ENCODE measurements around the gene SMTNL2. TPM values are rescaled to one million over a fixed set of nuclear protein-coding genes. Genes with fewer than 3 reads are reported as not detected.

The SMTNL2 gene
- total and polyA plus RNA-seq, 9 of the 15 experiments (the other 6 are each of a cell fraction or from before 2014, with no cell fraction given), result not detected

DNA sequence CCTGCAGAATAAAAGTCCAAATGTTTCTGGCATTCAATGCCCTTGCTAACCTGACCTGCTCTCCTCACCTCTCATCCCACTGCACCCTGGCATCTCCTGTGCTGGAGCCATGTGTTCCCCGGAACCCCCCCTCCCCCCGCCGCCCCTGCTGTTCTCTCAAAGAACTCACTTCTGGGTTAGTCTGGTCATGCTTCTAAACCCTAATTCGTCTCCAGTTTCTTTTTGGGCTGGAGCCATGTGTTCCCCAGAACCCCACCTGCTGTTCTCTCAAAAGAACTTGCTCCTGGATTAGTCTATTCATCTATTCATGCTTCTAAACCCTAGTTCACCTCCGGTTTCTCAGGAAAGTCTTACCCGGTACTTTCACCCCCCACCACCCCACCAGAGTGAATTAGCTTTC is 58.0 kb downstream of the SMTNL2 start (continued):
- TF ChIP-seq, protein P1, sequence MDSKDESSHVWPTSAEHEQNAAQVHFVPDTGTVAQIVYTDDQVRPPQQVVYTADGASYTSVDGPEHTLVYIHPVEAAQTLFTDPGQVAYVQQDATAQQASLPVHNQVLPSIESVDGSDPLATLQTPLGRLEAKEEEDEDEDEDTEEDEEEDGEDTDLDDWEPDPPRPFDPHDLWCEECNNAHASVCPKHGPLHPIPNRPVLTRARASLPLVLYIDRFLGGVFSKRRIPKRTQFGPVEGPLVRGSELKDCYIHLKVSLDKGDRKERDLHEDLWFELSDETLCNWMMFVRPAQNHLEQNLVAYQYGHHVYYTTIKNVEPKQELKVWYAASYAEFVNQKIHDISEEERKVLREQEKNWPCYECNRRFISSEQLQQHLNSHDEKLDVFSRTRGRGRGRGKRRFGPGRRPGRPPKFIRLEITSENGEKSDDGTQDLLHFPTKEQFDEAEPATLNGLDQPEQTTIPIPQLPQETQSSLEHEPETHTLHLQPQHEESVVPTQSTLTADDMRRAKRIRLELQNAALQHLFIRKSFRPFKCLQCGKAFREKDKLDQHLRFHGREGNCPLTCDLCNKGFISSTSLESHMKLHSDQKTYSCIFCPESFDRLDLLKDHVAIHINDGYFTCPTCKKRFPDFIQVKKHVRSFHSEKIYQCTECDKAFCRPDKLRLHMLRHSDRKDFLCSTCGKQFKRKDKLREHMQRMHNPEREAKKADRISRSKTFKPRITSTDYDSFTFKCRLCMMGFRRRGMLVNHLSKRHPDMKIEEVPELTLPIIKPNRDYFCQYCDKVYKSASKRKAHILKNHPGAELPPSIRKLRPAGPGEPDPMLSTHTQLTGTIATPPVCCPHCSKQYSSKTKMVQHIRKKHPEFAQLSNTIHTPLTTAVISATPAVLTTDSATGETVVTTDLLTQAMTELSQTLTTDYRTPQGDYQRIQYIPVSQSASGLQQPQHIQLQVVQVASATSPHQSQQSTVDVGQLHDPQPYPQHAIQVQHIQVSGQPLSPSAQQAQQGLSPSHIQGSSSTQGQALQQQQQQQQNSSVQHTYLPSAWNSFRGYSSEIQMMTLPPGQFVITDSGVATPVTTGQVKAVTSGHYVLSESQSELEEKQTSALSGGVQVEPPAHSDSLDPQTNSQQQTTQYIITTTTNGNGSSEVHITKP (IDR thresholded peaks at IDR 0.05; ENCODE audit: partially characterized antibody), result no peak
- TF ChIP-seq SMARCA5 (IDR thresholded peaks at IDR 0.05), result no peak
- TF ChIP-seq, protein P2, sequence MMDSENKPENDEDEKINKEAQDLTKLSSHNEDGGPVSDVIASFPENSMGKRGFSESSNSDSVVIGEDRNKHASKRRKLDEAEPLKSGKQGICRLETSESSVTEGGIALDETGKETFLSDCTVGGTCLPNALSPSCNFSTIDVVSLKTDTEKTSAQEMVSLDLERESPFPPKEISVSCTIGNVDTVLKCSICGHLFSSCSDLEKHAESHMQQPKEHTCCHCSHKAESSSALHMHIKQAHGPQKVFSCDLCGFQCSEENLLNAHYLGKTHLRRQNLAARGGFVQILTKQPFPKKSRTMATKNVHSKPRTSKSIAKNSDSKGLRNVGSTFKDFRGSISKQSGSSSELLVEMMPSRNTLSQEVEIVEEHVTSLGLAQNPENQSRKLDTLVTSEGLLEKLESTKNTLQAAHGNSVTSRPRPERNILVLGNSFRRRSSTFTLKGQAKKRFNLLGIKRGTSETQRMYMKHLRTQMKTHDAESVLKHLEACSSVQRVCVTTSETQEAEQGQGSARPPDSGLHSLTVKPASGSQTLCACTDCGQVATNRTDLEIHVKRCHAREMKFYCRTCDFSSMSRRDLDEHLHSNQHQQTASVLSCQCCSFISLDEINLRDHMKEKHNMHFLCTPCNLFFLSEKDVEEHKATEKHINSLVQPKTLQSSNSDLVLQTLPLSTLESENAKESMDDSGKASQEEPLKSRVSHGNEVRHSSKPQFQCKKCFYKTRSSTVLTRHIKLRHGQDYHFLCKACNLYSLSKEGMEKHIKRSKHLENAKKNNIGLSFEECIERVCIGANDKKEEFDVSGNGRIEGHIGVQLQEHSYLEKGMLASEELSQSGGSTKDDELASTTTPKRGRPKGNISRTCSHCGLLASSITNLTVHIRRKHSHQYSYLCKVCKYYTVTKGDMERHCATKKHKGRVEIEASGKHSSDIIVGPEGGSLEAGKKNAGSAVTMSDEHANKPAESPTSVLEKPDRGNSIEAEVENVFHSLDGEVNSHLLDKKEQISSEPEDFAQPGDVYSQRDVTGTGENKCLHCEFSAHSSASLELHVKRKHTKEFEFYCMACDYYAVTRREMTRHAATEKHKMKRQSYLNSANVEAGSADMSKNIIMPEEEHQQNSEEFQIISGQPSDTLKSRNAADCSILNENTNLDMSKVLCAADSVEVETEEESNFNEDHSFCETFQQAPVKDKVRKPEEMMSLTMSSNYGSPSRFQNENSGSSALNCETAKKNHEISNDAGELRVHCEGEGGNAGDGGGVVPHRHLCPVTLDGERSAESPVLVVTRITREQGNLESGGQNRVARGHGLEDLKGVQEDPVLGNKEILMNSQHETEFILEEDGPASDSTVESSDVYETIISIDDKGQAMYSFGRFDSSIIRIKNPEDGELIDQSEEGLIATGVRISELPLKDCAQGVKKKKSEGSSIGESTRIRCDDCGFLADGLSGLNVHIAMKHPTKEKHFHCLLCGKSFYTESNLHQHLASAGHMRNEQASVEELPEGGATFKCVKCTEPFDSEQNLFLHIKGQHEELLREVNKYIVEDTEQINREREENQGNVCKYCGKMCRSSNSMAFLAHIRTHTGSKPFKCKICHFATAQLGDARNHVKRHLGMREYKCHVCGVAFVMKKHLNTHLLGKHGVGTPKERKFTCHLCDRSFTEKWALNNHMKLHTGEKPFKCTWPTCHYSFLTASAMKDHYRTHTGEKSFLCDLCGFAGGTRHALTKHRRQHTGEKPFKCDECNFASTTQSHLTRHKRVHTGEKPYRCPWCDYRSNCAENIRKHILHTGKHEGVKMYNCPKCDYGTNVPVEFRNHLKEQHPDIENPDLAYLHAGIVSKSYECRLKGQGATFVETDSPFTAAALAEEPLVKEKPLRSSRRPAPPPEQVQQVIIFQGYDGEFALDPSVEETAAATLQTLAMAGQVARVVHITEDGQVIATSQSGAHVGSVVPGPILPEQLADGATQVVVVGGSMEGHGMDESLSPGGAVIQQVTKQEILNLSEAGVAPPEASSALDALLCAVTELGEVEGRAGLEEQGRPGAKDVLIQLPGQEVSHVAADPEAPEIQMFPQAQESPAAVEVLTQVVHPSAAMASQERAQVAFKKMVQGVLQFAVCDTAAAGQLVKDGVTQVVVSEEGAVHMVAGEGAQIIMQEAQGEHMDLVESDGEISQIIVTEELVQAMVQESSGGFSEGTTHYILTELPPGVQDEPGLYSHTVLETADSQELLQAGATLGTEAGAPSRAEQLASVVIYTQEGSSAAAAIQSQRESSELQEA (IDR thresholded peaks at IDR 0.05; ENCODE audit: low read depth), result no peak
